ENCODE measurements around the gene CD276. TPM values are rescaled to one million over a fixed set of nuclear protein-coding genes. Genes with fewer than 3 reads are reported as not detected.

CD276 gene
- total RNA-seq, 4 donors from 2014 or later, result 31.8 to 58.1 (median 40.1) TPM

- Histone ChIP-seq H3K27ac (replicated peaks in 1 of 4) (no peak overlapping the region), H3K9me3 (no peaks in the 10 kb centered on the region), H3K4me1 (peaks cover 0 to 4% (median 0%) of the 10 kb centered on the region in 4 donors), H3K36me3 (no peaks in the 10 kb centered on the region), H3K27me3 (peaks cover 0 to 7% (median 0%) of the 10 kb centered on the region in 4 donors), H3K4me3 (no peak overlapping the region)
- no peak for DNase-seq (ENCODE audit: extremely low spot score)
- no peak for TF ChIP-seq POLR2AphosphoS5 (IDR thresholded peaks at IDR 0.05)
- TF ChIP-seq POLR2A (IDR thresholded peaks at IDR 0.05; ENCODE audit: low read depth), result no peak
- no peak for TF ChIP-seq EP300 (IDR thresholded peaks at IDR 0.05)
- TF ChIP-seq CTCF (IDR thresholded peaks at IDR 0.05), result no peak
- 65% methylated on average over 3 of the region's 3 CpGs for WGBS
- intact Hi-C loops (cut with DNase I), result no loop called here
Measured at GRCh38 chr15:73650416-73651126, 33.6 kb upstream of the CD276 start.

DNA sequence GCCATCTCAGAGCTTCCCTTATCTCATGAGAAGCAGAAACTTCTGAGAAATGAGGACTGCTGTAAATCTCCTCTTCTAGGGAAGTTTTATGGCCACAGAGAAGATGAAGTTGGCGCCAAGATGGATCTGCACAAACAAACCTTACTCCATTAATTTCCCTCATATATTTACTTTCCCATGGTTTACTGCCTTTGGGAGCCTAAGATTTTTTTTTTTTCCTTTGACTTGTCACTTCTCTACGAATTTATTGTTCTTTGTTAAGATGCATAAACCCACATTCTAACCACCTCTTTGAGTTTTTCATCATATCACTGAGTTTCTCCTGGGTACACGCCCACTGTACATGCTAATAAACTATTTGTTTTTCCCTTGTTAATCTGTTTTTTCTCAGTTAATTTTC lies 29.5 kb upstream of the CD276 start:
- Histone ChIP-seq H3K9me3 (no peaks in the 10 kb centered on the region), H3K4me1 (peaks cover 0 to 4% (median 0%) of the 10 kb centered on the region in 4 donors), H3K27me3 (peaks cover 0 to 4% (median 0%) of the 10 kb centered on the region in 4 donors), H3K27ac (replicated peaks in 1 of 4) (no peak overlapping the region), H3K36me3 (no peaks in the 10 kb centered on the region), H3K4me3 (no peak overlapping the region)
- DNase-seq (ENCODE audit: extremely low spot score), result no peak
- intact Hi-C loops (cut with DNase I), result no loop called here
- WGBS, result 73% methylated on average over 3 of the region's 3 CpGs
- TF ChIP-seq POLR2AphosphoS5 (IDR thresholded peaks at IDR 0.05) (no peak), CTCF (IDR thresholded peaks at IDR 0.05) (no peak)

DNA sequence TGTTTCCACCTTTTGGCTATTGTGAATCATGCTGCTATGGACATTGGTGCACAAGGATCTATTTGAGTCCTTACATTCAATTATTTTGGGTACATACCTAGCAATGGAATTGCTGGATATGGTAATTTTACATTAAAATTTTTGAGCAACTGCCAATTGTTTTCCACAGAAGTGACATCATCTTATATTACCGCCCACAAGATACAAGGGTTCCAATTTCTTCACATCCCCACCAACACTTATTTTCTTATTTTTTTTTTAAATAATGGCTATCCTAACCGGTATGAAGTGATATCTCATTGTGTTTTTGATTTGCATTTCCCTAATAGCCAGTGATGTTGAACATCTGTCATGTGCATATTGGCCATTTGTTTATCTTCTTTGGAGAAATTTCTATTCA lies 28.5 kb upstream of the CD276 start:
- H3K4me3 ChIP-seq, result no peak overlapping the region
- no peak for TF ChIP-seq POLR2AphosphoS5 (IDR thresholded peaks at IDR 0.05)
- TF ChIP-seq POLR2A (IDR thresholded peaks at IDR 0.05; ENCODE audit: low read depth), result no peak
- TF ChIP-seq EP300 (IDR thresholded peaks at IDR 0.05), result no peak
- no peak for TF ChIP-seq CTCF (IDR thresholded peaks at IDR 0.05)
- WGBS, result 87% methylated on average over 2 of the region's 2 CpGs
- H3K4me1 ChIP-seq, result peaks cover 0 to 4% (median 0%) of the 10 kb centered on the region in 4 donors
- H3K27ac ChIP-seq (replicated peaks in 1 of 4), result no peak overlapping the region
- intact Hi-C loops (cut with DNase I), result no loop called here
- H3K27me3 ChIP-seq, result peaks cover 0 to 4% (median 0%) of the 10 kb centered on the region in 4 donors
- no peaks in the 10 kb centered on the region for H3K36me3 ChIP-seq
- no peak for DNase-seq (ENCODE audit: extremely low spot score)
- H3K9me3 ChIP-seq, result no peaks in the 10 kb centered on the region

- no peaks in the 10 kb centered on the region for H3K9me3 ChIP-seq
- no peak overlapping the region for H3K4me3 ChIP-seq
- H3K36me3 ChIP-seq, result no peaks in the 10 kb centered on the region
- TF ChIP-seq CTCF (IDR thresholded peaks at IDR 0.05) (no peak), EP300 (IDR thresholded peaks at IDR 0.05) (no peak), POLR2A (IDR thresholded peaks at IDR 0.05; ENCODE audit: low read depth) (no peak), POLR2AphosphoS5 (IDR thresholded peaks at IDR 0.05) (no peak)
- 79% methylated on average over 1 of the region's 1 CpG for whole genome bisulfite sequencing
- intact Hi-C loops (cut with DNase I), result no loop called here
- H3K27ac ChIP-seq (replicated peaks in 1 of 4), result no peak overlapping the region
- H3K4me1 ChIP-seq, result no peaks in the 10 kb centered on the region
- DNase-seq (ENCODE audit: extremely low spot score), result no peak
- peaks cover 0 to 4% (median 0%) of the 10 kb centered on the region in 4 donors for H3K27me3 ChIP-seq
Measured at GRCh38 chr15:73658645-73659044, 25.5 kb upstream of the CD276 start.

GRCh38 chr15:73660455-73660854 lies 23.7 kb upstream of the CD276 start:
- intact Hi-C loops (cut with DNase I), result no loop called here
- H3K27ac ChIP-seq (replicated peaks in 1 of 4), result no peak overlapping the region
- no peak for TF ChIP-seq POLR2AphosphoS5 (IDR thresholded peaks at IDR 0.05)
- TF ChIP-seq CTCF (IDR thresholded peaks at IDR 0.05), result no peak
- TF ChIP-seq EP300 (IDR thresholded peaks at IDR 0.05), result no peak
- TF ChIP-seq POLR2A (IDR thresholded peaks at IDR 0.05; ENCODE audit: low read depth), result no peak

More at GRCh38 chr15:73660455-73660854, 23.7 kb upstream of the CD276 start:
- Histone ChIP-seq H3K9me3 (no peaks in the 10 kb centered on the region), H3K4me3 (no peak overlapping the region), H3K27me3 (peaks cover 0 to 4% (median 0%) of the 10 kb centered on the region in 4 donors), H3K36me3 (no peaks in the 10 kb centered on the region), H3K4me1 (no peaks in the 10 kb centered on the region)
- DNase-seq (ENCODE audit: extremely low spot score), result no peak

Measured in esophagus muscularis mucosa (tissue), 4 donors.